ENCODE measurements around the gene CARF.

DNA sequence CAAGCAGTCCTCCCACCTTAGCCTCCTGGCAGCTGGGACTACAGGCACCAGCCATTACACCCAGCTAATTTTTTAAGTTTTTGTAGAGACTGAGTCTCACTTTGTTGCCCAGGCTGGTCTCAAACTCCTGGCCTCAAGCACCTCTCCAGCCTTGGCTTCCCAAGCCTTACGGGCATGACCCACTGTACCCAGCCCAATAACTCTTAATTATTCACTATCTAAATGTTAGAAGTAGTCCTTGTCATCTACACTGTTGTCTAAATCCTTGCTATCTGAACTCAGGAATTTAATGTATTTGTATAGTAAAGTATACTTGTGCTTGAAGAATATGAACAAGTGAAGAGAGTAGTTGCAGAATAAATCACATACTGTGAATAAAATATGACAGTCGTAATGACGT is 64.7 kb downstream of the CARF start:
- TF ChIP-seq, protein P1, sequence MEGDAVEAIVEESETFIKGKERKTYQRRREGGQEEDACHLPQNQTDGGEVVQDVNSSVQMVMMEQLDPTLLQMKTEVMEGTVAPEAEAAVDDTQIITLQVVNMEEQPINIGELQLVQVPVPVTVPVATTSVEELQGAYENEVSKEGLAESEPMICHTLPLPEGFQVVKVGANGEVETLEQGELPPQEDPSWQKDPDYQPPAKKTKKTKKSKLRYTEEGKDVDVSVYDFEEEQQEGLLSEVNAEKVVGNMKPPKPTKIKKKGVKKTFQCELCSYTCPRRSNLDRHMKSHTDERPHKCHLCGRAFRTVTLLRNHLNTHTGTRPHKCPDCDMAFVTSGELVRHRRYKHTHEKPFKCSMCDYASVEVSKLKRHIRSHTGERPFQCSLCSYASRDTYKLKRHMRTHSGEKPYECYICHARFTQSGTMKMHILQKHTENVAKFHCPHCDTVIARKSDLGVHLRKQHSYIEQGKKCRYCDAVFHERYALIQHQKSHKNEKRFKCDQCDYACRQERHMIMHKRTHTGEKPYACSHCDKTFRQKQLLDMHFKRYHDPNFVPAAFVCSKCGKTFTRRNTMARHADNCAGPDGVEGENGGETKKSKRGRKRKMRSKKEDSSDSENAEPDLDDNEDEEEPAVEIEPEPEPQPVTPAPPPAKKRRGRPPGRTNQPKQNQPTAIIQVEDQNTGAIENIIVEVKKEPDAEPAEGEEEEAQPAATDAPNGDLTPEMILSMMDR (IDR thresholded peaks at IDR 0.05; ENCODE audit: extremely low read depth in 1 of 2, insufficient read depth in 1 of 2, low read depth in 1 of 2, low read length in 2 of 2) = no peak
- TF ChIP-seq GATA2 (IDR thresholded peaks at IDR 0.05; ENCODE audit: insufficient read depth, insufficient read length, low read depth, low read length) (no peak), EZH2 (IDR thresholded peaks at IDR 0.05; ENCODE audit: borderline replicate concordance, low read depth, low read length, severe bottlenecking) (no peak), POLR2A (IDR thresholded peaks at IDR 0.05; ENCODE audit: low read depth, low read length) (no peak), POLR2AphosphoS5 (IDR thresholded peaks at IDR 0.05; ENCODE audit: insufficient read depth, low read depth, low read length) (no peak)
- TF ChIP-seq, protein P2, sequence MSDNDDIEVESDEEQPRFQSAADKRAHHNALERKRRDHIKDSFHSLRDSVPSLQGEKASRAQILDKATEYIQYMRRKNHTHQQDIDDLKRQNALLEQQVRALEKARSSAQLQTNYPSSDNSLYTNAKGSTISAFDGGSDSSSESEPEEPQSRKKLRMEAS (IDR thresholded peaks at IDR 0.05; ENCODE audit: insufficient read depth, insufficient read length) = no peak

Measured in endothelial cell of umbilical vein (primary cell).